Measurements from ENCODE around the gene CD22.

DNA sequence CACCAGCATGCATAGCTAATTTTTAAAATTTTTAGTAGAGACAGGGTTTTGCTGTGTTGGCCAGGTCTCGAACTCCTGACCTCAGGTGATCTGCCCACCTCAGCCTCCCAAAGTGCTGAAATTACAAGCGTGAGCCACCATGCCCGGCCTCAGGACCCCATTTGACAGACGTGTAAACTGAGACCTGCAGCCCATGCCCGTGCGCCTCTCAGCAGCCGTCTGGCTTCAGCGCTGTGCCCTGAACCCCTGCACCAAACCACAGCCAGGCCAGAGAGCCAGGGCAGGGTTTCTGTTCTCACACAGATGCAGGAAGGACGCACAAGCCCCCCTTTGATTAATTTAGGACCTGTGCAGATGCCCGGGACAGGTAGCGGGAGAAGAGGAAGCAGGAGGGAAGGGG lies 11.4 kb downstream of the CD22 start:
- no peak for TF ChIP-seq CTCF (conservative IDR thresholded peaks at IDR 0.05; ENCODE audit: low read length)
- no peak for TF ChIP-seq EZH2phosphoT487 (IDR thresholded peaks at IDR 0.05; ENCODE audit: borderline replicate concordance)
